PC-9 (cell line): Measurements from ENCODE around the gene TFRC.

ENCODE experiments used
- EZH2 ChIP-seq: fragments of 200-600 bp; sonication (generic); IDR thresholded peaks from 2 replicates; pipeline ENCODE4 v1.8.0; 2017; ENCODE audit warnings: antibody characterized with exemption, low read depth
- TF ChIP-seq, protein P1 (sequence below): fragments of 200-600 bp; sonication (generic); conservative IDR thresholded peaks from 2 replicates; pipeline ENCODE4 v1.6.1; 2017; ENCODE audit warnings: mixed run types, antibody characterized with exemption, mild to moderate bottlenecking, moderate library complexity

DNA sequence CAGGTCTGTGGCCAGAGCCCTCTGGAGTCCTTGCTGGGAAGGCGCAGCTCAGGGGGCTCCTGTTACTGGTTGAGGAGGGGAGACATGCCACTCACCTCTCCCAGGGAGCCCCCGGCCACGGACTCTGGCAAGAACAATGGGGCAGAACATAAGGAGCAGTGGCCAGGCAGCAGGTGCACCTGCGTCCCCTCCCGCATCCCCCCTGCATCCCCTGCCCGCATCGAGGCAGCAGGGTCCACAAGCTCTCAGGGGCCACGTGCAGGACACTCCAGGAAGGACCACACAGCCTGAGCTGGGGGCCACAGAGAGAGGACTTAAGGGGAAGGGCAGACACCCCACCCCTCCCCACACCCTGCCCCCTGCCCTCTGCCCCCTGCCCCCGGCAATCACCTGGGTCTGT, 73.0 kb downstream of the TFRC start:
- TF ChIP-seq, protein P1, sequence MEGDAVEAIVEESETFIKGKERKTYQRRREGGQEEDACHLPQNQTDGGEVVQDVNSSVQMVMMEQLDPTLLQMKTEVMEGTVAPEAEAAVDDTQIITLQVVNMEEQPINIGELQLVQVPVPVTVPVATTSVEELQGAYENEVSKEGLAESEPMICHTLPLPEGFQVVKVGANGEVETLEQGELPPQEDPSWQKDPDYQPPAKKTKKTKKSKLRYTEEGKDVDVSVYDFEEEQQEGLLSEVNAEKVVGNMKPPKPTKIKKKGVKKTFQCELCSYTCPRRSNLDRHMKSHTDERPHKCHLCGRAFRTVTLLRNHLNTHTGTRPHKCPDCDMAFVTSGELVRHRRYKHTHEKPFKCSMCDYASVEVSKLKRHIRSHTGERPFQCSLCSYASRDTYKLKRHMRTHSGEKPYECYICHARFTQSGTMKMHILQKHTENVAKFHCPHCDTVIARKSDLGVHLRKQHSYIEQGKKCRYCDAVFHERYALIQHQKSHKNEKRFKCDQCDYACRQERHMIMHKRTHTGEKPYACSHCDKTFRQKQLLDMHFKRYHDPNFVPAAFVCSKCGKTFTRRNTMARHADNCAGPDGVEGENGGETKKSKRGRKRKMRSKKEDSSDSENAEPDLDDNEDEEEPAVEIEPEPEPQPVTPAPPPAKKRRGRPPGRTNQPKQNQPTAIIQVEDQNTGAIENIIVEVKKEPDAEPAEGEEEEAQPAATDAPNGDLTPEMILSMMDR = no peak
- no peak for TF ChIP-seq EZH2
